Common myeloid progenitor, CD34-positive (primary cell): ENCODE measurements around the gene C6orf120.

Experiments
- CTCF ChIA-PET: fragments of 350-600 bp; sonication (Branson Sonifier 250); formaldehyde crosslinking; loops from one replicate; lab custom pipeline; 2021; ENCODE audit warnings: antibody characterized with exemption; lab: Charles Lee
- POLR2A ChIA-PET: fragments of 350-600 bp; sonication (Branson Sonifier 250); formaldehyde crosslinking; loops from one replicate; lab custom pipeline; 2021; ENCODE audit warnings: antibody characterized with exemption; lab: Charles Lee
- DNase-seq, 3 donors: peaks; one replicate each; pipeline versions ENCODE4 v3.0.0 to v3.0.0-alpha.2; 2013
- H3K27ac ChIP-seq, 2 experiments: 1 replicate in 1 of 2; 2 replicates in 1 of 2; pipeline ENCODE4 v1.7.0; 2013; ENCODE audit warnings: inconsistent platforms in 2 of 2, low read length in 2 of 2, mild to moderate bottlenecking in 2 of 2, low read depth in 1 of 2, moderate library complexity in 1 of 2; ENCODE audit not compliant: severe bottlenecking in 2 of 2, insufficient read depth in 1 of 2, poor library complexity in 1 of 2
- H3K27me3 ChIP-seq, 5 experiments: replicated peaks in 2 of 5; 1 replicate in 3 of 5; 2 replicates in 2 of 5; pipeline versions ENCODE4 v1.6.1 to v1.7.0; 2013; ENCODE audit warnings: low read length in 4 of 5, mild to moderate bottlenecking in 2 of 5, moderate library complexity in 2 of 5, inconsistent platforms in 1 of 5; ENCODE audit not compliant: insufficient read depth in 5 of 5, control insufficient read depth in 4 of 5
- H3K36me3 ChIP-seq, 4 experiments: 1 replicate in 2 of 4; 2 replicates in 2 of 4; pipeline versions ENCODE4 v1.6.1 to v1.7.0; 2013; ENCODE audit warnings: low read length in 3 of 4, control low read depth in 1 of 4, mild to moderate bottlenecking in 1 of 4; ENCODE audit not compliant: control insufficient read depth in 4 of 4, insufficient read depth in 4 of 4
- H3K4me1 ChIP-seq, 4 experiments: 1 replicate in 3 of 4; 2 replicates in 1 of 4; pipeline versions ENCODE4 v1.6.1 to v1.7.1; 2013; ENCODE audit warnings: low read length in 3 of 4, mild to moderate bottlenecking in 3 of 4, control low read depth in 1 of 4, inconsistent platforms in 1 of 4, moderate library complexity in 1 of 4; ENCODE audit not compliant: control insufficient read depth in 4 of 4, insufficient read depth in 4 of 4; ENCODE audit errors: control extremely low read depth in 1 of 4
- H3K4me3 ChIP-seq, 7 experiments: 1 replicate in 4 of 7; 2 replicates in 3 of 7; pipeline versions ENCODE4 v1.5.1 to v1.7.0; 2013; ENCODE audit warnings: mild to moderate bottlenecking in 7 of 7, low read length in 6 of 7, moderate library complexity in 6 of 7, inconsistent platforms in 2 of 7, low read depth in 2 of 7, control low read depth in 1 of 7; ENCODE audit not compliant: insufficient read depth in 4 of 7, control insufficient read depth in 1 of 7; ENCODE audit errors: extremely low read depth in 1 of 7
- H3K9me3 ChIP-seq, 5 experiments: 1 replicate in 4 of 5; 2 replicates in 1 of 5; pipeline versions ENCODE4 v1.6.1 to v1.7.1; 2013; ENCODE audit warnings: low read length in 4 of 5, mild to moderate bottlenecking in 2 of 5, inconsistent platforms in 1 of 5, low read depth in 1 of 5, moderate library complexity in 1 of 5; ENCODE audit not compliant: control insufficient read depth in 4 of 5, insufficient read depth in 2 of 5; ENCODE audit errors: control extremely low read depth in 1 of 5
- WGBS: methylation state at CpG from one replicate; pipeline ENCODE4 v1.1.5; 2013; ENCODE audit not compliant: insufficient coverage; 5-methylcytosine and 5-hydroxymethylcytosine counted together

The C6orf120 gene

GRCh38 chr6:169667716-169668115 is 34.2 kb upstream of the C6orf120 start:
- CTCF ChIA-PET = no interaction called here
- 99% methylated on average over 27 of the region's 27 CpGs for WGBS
- Histone ChIP-seq H3K4me3 (no peak overlapping the region), H3K27ac (no peak overlapping the region), H3K4me1 (peaks cover 0 to 15% (median 7%) of the 10 kb centered on the region in 4 experiments), H3K9me3 (no peaks in the 10 kb centered on the region), H3K36me3 (peaks cover 5 to 62% (median 47%) of the 10 kb centered on the region in 4 experiments), H3K27me3 (no peaks in the 10 kb centered on the region)
- DNase-seq = no peak
- POLR2A ChIA-PET = no interaction called here

GRCh38 chr6:169668203-169668847 is 33.6 kb upstream of the C6orf120 start:
- POLR2A ChIA-PET = no interaction called here
- H3K27ac ChIP-seq = no peak overlapping the region
- WGBS = 91% methylated on average over 13 of the region's 15 CpGs
- CTCF ChIA-PET = no interaction called here
- H3K4me3 ChIP-seq = no peak overlapping the region
- no peak for DNase-seq
- H3K27me3 ChIP-seq = no peaks in the 10 kb centered on the region
- no peaks in the 10 kb centered on the region for H3K9me3 ChIP-seq
- peaks cover 5 to 61% (median 44%) of the 10 kb centered on the region in 4 experiments for H3K36me3 ChIP-seq
- peaks cover 0 to 15% (median 7%) of the 10 kb centered on the region in 4 experiments for H3K4me1 ChIP-seq

- Histone ChIP-seq H3K4me1 (peaks cover 0 to 15% (median 7%) of the 10 kb centered on the region in 4 experiments), H3K9me3 (no peaks in the 10 kb centered on the region), H3K4me3 (no peak overlapping the region), H3K27me3 (no peaks in the 10 kb centered on the region), H3K36me3 (peaks cover 3 to 52% (median 36%) of the 10 kb centered on the region in 4 experiments), H3K27ac (no peak overlapping the region)
- WGBS = 89% methylated on average over 6 of the region's 6 CpGs
- POLR2A ChIA-PET = no interaction called here
- DNase-seq = no peak
- CTCF ChIA-PET = no interaction called here
Observed at GRCh38 chr6:169669147-169669546, 32.8 kb upstream of the C6orf120 start.

GRCh38 chr6:169669889-169670288 is 32.0 kb upstream of the C6orf120 start:
- Histone ChIP-seq H3K27ac (no peak overlapping the region), H3K9me3 (no peaks in the 10 kb centered on the region), H3K4me1 (peaks cover 0 to 15% (median 7%) of the 10 kb centered on the region in 4 experiments), H3K36me3 (peaks cover 3 to 47% (median 37%) of the 10 kb centered on the region in 4 experiments), H3K27me3 (no peaks in the 10 kb centered on the region), H3K4me3 (no peak overlapping the region)
- 27% methylated on average over 6 of the region's 7 CpGs for WGBS
- ChIA-PET CTCF (no interaction called here), POLR2A (no interaction called here)
- DNase-seq = peak; percentile 29 to 56 (median 44)

- no peak overlapping the region for H3K4me3 ChIP-seq
- POLR2A ChIA-PET = interaction anchor here (0.6 kb wide), 1 partner anchor 83 kb away, joined by 3 read pairs; no protein-coding TSS in a partner anchor
- 90% methylated on average over 5 of the region's 5 CpGs for WGBS
Observed at GRCh38 chr6:169671563-169671962, 30.4 kb upstream of the C6orf120 start.

GRCh38 chr6:169675011-169675410 is 26.9 kb upstream of the C6orf120 start:
- Histone ChIP-seq H3K4me1 (peaks cover 0 to 7% (median 3%) of the 10 kb centered on the region in 4 experiments), H3K4me3 (no peak overlapping the region), H3K9me3 (no peaks in the 10 kb centered on the region), H3K27ac (no peak overlapping the region), H3K36me3 (peaks cover 0 to 39% (median 18%) of the 10 kb centered on the region in 4 experiments), H3K27me3 (no peaks in the 10 kb centered on the region)
- POLR2A ChIA-PET = no interaction called here
- 100% methylated on average over 3 of the region's 3 CpGs for WGBS
- no peak for DNase-seq
- CTCF ChIA-PET = no interaction called here

More at GRCh38 chr6:169671563-169671962, 30.4 kb upstream of the C6orf120 start:
- CTCF ChIA-PET = no interaction called here
- Histone ChIP-seq H3K27me3 (no peaks in the 10 kb centered on the region), H3K9me3 (no peaks in the 10 kb centered on the region), H3K4me1 (peaks cover 0 to 15% (median 7%) of the 10 kb centered on the region in 4 experiments), H3K27ac (no peak overlapping the region), H3K36me3 (peaks cover 0 to 39% (median 32%) of the 10 kb centered on the region in 4 experiments)
- no peak for DNase-seq

- Histone ChIP-seq H3K4me3 (no peak overlapping the region), H3K36me3 (peaks cover 7 to 42% (median 22%) of the 10 kb centered on the region in 4 experiments), H3K4me1 (no peaks in the 10 kb centered on the region), H3K9me3 (peaks cover 0 to 15% (median 7%) of the 10 kb centered on the region in 5 experiments), H3K27ac (no peak overlapping the region), H3K27me3 (no peaks in the 10 kb centered on the region)
- CTCF ChIA-PET = interaction anchor here (0.8 kb wide), 1 partner anchor 12 kb away, joined by 4 read pairs; no protein-coding TSS in a partner anchor
- POLR2A ChIA-PET = no interaction called here
- 100% methylated on average over 1 of the region's 1 CpG for WGBS
- no peak for DNase-seq
Observed at GRCh38 chr6:169677096-169677495, 24.8 kb upstream of the C6orf120 start.
